ENCODE results near the gene PHEX.

- TF ChIP-seq CTCF (IDR thresholded peaks at IDR 0.05; ENCODE audit: low read depth, low read length) (no peak), EZH2phosphoT487 (IDR thresholded peaks at IDR 0.05; ENCODE audit: low read depth) (no peak)
Observed at GRCh38 chrX:22249371-22249770, 217.2 kb downstream of the PHEX start.

Measured in OCI-LY3 (cell line).